HS-5 (cell line): ENCODE measurements around the gene OR8G5.
A peak's percentile ranks its signal among the peaks of the same experiment; 100 is the strongest.
"Not testable (repeated sequence)": the region's sequence is repeated elsewhere in the genome, so short reads cannot be mapped to it uniquely, and the experiment has no call there.

Source experiments
- DNase-seq: peaks from one replicate; pipeline ENCODE4 v3.0.0-alpha.2; 2012; ENCODE audit warnings: low read depth

Gene OR8G5, protein sequence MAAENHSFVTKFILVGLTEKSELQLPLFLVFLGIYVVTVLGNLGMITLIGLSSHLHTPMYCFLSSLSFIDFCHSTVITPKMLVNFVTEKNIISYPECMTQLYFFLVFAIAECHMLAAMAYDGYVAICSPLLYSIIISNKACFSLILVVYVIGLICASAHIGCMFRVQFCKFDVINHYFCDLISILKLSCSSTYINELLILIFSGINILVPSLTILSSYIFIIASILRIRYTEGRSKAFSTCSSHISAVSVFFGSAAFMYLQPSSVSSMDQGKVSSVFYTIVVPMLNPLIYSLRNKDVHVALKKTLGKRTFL

DNA sequence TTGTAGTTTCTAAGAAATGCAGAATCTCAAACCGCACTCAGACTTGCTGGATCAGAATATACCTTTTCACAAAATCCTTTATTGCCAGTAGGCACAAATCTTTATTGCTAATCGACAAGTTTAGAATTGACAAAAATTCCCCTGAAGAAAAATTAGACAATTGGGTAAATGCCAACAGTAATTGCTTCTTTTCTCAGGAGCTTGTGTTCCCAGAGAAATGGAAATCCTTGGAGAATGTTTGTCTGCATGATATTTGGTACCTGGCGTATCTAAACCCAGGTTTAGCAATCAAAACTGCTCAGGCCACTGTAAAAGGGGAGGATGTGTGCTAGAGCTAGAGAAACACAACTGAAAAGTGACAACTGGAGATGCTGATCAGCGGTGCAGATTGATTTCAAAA, at the start of gene OR8G5:
TSS of gene OR8G5 (plus strand) at position 301 of the 400 bp plus-strand sequence. CDS start 8,556 bp downstream, outside the sequence.
- no peak for DNase-seq

DNA sequence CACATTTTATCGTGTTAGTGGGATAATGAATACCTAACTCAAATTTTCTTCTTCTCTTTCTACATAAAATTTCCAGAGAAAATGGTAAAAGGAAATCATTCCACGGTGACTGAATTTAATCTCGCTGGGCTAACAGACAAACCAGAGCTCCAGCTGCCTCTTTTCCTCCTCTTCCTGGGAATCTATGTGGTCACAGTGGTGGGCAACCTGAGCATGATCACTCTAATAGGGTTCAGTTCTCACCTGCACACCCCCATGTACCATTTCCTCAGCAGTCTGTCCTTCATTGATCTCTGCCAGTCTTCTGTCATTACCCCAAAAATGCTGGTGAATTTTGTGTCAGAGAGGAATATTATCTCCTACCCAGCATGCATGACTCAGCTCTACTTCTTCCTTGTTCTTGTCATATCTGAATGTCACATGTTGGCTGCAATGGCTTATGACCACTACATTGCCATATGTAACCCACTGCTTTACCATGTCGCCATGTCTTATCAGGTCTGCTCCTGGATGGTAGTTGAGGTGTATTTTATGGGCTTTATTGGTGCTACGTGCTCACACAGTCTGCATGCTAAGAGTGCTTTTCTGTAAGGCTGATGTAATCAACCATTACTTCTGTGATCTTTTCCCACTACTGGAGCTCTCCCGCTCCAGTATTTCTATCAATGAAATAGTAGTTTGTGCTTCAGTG, 48.9 kb upstream of the OR8G5 start:
- DNase-seq, result no peak

DNA sequence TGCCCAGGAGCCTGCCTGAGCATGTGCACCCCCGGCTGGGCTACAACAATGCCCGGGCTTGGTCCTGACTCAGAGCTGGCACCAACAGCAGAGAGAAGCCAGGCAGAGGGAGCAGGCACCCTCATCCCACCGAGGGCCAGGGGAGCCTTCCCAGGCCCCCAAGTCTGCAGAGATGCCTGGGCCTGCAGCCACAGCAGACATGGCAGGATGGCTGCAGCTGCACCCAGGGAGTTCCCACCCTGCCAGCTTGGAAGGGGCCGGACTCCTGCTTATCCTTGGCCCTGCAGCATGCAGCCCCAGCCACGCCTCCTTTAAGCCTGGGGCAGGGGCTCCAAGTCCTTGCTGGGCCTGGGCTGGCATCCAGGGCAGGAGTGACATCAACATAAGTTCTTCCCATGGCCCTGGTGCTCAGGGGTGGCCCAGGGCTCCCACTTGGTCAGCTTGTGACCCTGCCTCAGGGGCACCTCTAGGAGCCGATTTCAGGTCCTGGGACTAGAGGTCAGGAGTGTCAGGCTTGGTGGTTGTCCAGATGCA, 46.3 kb upstream of the OR8G5 start:
- no peak for DNase-seq

DNA sequence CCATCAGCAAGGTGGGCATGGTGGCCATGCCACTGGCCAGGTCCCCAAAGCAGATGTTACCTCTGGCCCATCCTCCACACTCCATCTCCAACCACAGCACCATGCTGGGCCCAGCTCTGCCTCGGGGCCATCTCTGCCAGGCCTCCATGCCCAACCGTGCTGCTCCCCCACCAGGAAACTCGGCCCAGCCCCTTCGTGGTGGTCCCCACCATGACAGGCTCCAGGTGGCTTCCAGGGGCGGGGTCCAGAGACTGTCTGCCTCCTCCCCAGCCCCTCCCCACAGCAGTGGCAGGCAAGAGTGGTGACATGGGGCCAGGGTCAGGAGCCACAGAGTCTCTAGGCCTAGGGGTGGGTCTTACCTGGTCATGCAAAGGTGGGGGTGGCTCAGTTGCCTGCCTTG, 45.8 kb upstream of the OR8G5 start:
- no peak for DNase-seq

DNA sequence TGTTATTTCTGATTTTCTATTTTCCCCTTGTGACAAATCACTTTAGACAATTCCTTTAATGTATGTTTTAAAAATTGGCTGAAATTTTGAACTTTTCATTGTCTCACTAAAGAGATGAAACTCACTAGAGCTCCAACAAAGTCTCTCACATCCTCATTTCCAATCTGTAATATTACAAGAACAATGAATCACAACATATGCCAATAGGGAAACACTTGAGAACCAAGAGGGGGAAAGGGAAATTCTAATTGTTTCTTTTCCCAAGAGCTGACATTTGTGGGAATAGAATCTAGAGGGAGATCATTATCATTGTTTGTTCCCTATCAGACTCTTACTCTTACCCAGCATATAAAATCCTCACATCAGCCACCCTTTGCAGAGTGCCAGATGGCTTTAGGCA, 44.9 kb upstream of the OR8G5 start:
- DNase-seq, result no peak

DNA sequence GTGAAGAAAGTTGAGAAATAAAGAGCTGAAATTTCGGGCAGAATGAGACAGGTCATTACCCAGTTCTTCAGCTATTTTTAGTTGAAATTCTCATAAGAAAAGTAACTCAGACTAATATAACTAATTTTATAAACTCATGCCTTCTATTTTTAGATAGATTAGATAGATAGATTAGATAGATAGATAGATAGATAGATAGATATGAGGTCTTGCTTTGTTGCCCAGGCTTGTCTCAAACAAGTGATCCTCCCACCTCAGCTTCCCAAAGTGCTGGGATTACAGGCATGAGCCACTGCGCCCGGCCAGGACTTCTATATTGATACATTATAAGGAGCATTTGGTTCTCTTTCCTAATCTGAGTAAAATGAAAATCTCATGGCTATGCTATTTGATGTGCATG, 42.1 kb upstream of the OR8G5 start:
- no peak for DNase-seq

DNA sequence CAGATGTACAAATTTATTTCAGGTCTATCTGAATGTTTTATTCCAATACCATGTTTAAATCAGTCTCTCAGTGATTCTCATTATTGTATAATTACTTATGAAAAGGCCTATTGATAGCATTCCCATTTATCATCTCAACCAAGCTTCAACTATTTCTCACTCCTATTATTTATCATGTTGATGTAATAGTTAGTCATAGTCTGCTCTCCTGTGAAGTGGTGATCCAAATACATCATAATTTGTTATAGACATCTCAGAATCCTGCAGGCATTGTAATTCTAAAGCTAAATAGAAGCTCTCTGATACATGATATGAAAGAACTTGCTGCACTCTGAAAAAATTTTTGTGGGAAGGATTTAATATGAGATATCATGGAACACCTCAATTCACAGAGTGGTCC, 37.0 kb upstream of the OR8G5 start:
- DNase-seq, result no peak

DNA sequence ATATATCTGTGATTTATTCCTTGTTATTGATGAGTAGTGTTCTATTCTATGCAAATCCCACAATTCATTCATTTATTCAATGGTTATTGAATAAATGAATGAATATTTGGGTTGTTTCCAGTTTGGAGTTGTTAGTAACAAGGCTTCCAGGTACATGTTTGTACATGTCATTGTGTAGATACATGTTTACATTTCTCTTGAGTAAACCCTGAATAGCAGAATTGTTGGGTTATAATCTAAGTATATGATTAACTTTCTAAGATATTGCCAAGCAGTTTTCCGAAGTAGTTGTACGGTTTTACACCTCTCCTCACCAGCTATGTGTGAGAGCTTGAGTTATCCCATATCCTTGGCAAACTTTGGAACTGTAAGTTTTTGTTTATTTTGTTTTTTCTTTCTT, 33.8 kb upstream of the OR8G5 start:
- DNase-seq, result no peak

DNA sequence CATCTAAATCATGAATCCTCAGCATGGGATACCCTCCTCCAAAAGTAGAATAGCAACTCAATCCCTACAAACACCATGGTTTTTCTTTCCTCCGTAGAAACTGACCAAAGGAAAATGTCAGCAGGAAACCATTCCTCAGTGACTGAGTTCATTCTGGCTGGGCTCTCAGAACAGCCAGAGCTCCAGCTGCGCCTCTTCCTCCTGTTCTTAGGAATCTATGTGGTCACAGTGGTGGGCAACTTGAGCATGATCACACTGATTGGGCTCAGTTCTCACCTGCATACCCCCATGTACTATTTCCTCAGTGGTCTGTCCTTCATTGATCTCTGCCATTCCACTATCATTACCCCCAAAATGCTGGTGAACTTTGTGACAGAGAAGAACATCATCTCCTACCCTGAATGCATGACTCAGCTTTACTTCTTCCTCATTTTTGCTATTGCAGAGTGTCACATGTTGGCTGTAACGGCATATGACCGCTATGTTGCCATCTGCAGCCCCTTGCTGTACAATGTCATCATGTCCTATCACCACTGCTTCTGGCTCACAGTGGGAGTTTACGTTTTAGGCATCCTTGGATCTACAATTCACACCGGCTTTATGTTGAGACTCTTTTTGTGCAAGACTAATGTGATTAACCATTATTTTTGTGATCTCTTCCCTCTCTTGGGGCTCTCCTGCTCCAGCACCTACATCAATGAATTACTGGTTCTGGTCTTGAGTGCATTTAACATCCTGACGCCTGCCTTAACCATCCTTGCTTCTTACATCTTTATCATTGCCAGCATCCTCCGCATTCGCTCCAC, 31.4 kb upstream of the OR8G5 start:
- DNase-seq, result not testable (repeated sequence)

DNA sequence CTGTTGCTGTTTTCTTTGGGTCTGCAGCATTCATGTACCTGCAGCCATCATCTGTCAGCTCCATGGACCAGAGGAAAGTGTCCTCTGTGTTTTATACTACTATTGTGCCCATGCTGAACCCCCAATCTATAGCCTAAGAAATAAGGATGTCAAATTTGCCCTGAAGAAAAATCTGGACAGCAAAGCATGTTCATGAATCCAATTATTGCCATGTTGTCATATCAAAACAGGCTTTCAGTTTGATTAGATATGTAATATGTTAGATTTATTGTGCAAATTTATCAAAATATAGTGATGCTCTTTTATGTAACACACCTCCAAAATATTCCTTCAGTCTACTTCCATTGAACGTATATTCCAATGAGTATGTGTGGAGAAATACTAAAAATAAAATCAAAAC, 30.7 kb upstream of the OR8G5 start:
- no peak for DNase-seq

DNA sequence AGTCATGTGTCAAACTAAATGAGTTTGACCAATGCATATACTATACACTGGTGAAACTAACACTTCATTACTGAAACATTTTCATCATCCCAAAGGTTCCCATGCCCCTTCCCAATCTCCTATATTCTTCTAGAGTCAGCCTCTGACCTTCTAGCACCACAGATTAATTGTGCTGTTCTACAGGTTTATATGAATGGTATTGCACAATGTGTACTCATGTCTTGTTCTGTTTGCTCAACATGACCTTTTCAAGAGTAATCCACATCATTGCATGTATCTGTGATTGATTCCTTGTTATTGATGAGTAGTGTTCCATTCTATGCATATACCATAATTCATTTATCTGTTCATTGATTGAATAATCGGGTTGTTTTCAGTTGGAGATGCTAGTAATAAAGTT, 22.8 kb upstream of the OR8G5 start:
- no peak for DNase-seq

DNA sequence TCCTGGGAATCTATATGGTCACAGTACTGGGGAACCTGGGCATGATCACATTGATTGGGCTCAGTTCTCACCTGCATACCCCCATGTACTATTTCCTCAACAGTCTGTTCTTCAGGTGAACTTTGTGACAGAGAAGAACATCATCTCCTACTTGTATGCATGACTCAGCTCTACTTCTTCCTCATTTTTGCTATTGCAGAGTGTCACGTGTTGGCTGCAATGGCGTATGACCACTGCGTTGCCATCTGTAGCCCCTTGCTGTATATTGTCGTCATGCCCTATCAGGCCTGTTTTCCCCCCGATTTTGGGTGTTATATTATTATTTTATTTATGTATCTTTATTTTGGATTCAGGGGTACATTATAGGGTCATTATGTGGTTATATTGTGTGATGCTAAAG, 17.7 kb upstream of the OR8G5 start:
- DNase-seq, result no peak

DNA sequence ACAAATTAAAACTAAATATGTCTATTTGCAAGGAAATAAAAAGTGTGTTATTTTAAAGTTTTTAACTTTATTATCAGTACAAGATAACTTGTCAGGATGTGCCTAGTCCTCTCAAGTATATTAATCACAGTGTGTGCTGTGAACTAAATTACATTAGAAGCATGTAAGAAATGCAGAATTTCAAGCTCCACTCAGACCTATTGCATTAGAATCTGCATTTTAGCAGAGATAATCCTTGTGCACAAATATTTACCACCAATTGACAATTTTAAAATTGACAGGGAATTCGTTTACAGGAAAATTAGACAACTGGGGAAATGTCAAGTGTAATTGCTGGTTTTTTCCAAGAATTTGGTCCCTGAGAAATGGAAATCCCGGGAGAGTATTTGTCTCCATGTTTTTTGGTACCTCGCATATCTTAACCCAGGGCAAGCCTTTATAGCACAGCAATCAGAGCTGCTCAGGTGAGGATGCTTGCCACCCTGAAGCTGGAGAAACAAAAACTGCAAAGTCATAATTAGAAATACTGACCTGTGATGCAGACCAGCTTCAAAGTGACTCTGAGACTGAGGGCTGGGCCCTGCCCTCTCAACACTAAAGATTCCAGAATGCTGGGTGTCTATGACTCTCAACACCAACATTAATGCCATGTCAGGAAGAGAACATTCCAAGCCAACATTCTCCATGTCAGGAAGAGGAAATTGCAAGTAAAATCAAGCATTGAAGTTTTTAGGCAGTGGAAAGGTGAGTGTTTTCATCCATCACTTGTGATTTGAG, 15.4 kb upstream of the OR8G5 start, which contains the start of gene OR8G1:
TSS of gene OR8G1 (plus strand) at position 475 of the 777 bp plus-strand sequence. CDS start 8,581 bp downstream, outside the sequence.
- DNase-seq, result no peak

DNA sequence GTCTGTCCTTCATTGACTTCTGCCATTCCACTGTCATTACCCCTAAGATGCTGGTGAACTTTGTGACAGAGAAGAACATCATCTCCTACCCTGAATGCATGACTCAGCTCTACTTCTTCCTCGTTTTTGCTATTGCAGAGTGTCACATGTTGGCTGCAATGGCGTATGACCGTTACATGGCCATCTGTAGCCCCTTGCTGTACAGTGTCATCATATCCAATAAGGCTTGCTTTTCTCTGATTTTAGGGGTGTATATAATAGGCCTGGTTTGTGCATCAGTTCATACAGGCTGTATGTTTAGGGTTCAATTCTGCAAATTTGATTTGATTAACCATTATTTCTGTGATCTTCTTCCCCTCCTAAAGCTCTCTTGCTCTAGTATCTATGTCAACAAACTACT, 6.3 kb upstream of the OR8G5 start:
- DNase-seq, result not testable (repeated sequence)

DNA sequence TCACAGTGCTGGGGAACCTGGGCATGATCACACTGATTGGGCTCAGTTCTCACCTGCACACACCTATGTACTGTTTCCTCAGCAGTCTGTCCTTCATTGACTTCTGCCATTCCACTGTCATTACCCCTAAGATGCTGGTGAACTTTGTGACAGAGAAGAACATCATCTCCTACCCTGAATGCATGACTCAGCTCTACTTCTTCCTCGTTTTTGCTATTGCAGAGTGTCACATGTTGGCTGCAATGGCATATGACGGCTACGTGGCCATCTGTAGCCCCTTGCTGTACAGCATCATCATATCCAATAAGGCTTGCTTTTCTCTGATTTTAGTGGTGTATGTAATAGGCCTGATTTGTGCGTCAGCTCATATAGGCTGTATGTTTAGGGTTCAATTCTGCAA, 8.9 kb downstream of the OR8G5 start:
- not testable (repeated sequence) for DNase-seq

DNA sequence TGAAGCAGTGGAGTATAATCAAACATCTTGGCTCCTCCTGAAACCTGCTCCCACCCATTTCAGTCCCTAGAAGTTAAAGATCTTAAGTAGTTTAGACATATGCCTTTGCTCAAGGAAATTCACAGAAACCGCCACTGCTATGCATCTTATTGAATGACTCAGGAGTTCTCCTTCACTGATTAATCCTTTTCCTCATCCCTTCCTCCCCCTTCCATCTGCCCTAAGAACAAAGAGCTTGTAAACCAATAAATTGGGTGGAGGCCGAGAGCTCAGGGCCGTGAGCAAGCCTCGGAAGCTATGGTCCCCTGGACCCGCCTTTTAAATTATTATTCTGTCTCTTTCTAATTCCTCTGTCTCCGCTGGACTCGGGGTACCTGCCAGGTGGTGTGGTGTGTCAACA, 14.7 kb downstream of the OR8G5 start:
- DNase-seq, result not testable (repeated sequence)

DNA sequence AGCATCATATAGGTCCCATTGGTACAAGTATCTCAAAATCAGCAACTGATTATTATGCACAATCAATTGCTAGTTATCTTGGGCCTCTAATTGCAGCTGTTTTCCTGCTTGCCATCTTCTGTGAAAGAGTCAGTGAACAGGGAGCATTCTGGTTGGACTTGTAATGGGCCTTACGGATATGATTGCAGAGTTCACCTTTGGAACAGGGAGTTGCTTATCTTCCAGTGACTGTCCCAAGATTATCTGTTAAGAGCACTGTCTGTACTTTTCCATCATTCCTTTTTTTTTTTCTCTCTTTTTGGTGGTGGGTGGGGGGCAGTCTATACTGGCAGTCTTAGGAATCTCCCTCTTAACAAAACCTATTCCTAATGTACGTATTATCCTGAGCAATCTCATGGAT, 17.8 kb downstream of the OR8G5 start:
- DNase-seq, result no peak

DNA sequence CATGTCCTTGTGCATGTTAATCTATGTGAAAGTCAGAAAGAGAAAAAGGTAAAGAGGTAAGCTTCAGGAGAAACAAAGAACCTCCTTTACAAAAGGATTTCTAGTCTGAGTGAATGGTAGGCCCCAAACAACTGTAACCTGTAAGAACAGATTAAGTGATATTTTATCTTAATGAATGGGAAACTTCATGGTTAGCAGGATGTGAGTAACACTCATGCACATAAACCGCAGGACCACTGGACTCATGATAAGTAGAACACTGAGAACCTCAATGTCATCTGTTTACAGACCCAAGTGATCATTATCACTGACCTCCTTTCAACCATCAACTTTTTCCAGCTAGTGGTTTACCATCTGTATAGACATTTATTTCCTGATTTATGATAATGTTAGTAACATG, 19.9 kb downstream of the OR8G5 start:
- peak; percentile 25 for DNase-seq

DNA sequence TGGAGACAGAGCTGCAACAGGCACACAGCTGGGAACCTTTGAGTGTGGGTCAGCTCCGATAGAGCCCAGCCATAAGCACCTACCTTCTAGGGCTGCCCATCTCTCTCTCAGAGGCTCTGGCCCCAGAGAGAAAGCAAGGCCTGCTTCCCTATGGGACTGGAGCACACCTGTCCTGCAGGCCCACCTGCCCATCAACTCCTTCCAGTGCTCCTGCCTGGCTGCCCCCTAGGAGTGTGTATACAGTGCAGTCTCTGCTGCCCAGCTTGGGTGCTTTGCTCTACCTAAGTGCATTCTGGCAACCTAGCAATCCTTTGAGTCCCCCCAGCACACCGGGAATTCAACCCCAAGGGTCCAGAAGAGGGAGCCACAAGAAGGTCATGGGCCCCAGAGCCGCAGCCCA, 21.0 kb downstream of the OR8G5 start:
- DNase-seq, result no peak

DNA sequence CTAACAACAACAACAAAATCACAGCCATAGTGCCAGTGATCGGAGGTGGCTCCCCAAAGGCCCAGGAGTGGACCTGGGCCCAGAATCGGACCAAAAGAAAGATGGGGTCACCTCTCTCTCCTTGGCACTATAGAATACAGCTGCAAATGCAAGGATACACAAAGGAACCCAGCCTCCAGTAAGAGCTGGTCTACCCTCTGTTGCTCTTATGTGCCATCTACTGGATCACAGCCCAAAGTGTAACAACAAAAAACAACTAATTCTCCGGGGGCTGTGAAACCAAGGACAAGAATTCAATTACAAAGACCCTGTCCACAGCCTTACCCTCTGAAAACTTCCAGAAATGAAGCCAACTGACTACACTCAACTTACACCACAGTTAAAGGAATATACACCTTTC, 21.6 kb downstream of the OR8G5 start:
- DNase-seq, result no peak

DNA sequence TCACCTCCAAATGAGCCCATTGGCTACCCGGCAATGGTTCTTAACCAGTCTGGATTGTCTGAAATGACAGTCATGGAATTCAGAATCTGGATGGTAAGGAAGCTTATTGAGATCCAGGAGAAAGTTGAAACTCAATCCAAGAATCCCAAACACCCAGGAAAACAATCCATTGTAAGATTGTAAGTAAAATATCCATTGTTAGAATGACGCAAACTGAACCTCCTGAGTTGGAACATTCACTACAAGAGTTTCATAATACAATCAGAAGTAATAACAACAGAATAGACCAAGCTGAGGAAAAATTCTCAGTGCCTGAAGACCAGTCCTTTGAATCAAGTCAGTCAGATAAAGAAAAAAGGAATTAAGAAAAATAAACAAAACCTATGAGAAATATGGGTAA, 22.1 kb downstream of the OR8G5 start:
- DNase-seq, result no peak
